ENCODE measurements around the gene ZNF454. TPM values are rescaled to one million over a fixed set of nuclear protein-coding genes. Genes with fewer than 3 reads are reported as not detected.

ZNF454 gene
- 1 to 10 TPM in 2 of 4 donors, under 1 TPM in 1, not detected in 1; 0.41 to 4.1 (median 1.6) TPM for total RNA-seq

DNA sequence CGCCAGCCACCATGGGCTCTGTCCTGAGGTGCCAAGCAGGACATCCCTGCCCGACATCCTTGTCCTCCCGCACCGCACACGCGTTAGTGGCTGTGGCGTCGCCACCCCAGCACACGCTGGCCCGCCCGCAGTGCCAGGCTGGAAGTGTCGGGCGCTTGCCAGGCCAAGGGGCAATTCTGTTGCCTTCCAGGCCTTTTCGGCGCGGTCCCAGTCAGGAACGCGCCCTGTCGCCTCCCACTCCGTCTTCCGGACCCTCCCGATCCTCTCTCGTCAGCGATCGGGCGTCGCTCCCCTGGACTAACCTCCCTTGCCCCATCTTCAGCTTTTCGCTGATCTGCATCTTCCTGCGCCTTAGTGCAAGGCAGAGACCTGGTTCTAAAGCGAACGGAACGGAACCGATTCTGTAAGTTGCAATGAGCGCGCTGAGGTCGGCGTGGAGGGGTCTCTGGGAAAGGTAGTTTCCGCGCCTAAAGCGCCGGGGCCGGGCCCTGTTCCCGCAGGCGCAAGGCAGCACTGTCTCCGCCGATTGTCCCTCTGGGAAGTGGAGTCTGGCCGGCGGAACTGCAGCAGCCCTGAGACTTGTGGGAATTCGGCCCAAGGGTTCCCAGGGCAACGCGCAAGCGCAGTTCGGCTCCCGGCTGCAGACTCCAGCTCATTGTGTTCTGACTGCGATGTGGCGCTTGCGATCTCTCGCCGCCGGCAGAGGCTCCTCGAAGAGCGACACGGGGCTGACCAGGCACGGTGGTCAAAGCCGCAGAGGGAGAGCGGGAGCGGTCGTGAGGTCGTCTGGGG lies at the start of gene ZNF454:
TSS of gene ZNF454 (plus strand) at position 630 of the 792 bp plus-strand sequence. CDS start 1,594 bp downstream, outside the sequence.
- Histone ChIP-seq H3K27ac (peak within 1 kb of the TSS; percentile 71 to 82 (median 76)), H3K27me3 (no peaks in the 10 kb centered on the region), H3K4me3 (peak within 1 kb of the TSS; percentile 38 to 62 (median 56)), H3K36me3 (no peaks in the 10 kb centered on the region), H3K4me1 (peaks cover 0 to 4% (median 1%) of the 10 kb centered on the region in 4 donors), H3K9me3 (peaks cover 32 to 44% of the 10 kb centered on the region in 2 donors)
- TF ChIP-seq POLR2A (IDR thresholded peaks at IDR 0.05), result no peak
- peak in 1 of 3 donors; percentile 41 for TF ChIP-seq POLR2AphosphoS5 (IDR thresholded peaks at IDR 0.05)
- TF ChIP-seq, protein P1, sequence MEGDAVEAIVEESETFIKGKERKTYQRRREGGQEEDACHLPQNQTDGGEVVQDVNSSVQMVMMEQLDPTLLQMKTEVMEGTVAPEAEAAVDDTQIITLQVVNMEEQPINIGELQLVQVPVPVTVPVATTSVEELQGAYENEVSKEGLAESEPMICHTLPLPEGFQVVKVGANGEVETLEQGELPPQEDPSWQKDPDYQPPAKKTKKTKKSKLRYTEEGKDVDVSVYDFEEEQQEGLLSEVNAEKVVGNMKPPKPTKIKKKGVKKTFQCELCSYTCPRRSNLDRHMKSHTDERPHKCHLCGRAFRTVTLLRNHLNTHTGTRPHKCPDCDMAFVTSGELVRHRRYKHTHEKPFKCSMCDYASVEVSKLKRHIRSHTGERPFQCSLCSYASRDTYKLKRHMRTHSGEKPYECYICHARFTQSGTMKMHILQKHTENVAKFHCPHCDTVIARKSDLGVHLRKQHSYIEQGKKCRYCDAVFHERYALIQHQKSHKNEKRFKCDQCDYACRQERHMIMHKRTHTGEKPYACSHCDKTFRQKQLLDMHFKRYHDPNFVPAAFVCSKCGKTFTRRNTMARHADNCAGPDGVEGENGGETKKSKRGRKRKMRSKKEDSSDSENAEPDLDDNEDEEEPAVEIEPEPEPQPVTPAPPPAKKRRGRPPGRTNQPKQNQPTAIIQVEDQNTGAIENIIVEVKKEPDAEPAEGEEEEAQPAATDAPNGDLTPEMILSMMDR (IDR thresholded peaks at IDR 0.05), result no peak
- TF ChIP-seq EP300 (IDR thresholded peaks at IDR 0.05; ENCODE audit: low read depth), result no peak
- in situ Hi-C loops (cut with MboI; ENCODE audit: low pct_ligation_motif_present in 1 of 4, low pct_unique_long_range_greater_than_20kb in 1 of 4, low sequenced_read_pairs in 3 of 4) (no loop called here), intact Hi-C loops (cut with DNase I; ENCODE audit: low total_unique reads) (no loop called here)
- peak; percentile 82 for DNase-seq
- 38% methylated on average over 67 of the region's 69 CpGs; no CpG with 5 or more reads in 1 of the 2 donors for WGBS, 2 donors (ENCODE audit: low coverage in 1 of 2)

DNA sequence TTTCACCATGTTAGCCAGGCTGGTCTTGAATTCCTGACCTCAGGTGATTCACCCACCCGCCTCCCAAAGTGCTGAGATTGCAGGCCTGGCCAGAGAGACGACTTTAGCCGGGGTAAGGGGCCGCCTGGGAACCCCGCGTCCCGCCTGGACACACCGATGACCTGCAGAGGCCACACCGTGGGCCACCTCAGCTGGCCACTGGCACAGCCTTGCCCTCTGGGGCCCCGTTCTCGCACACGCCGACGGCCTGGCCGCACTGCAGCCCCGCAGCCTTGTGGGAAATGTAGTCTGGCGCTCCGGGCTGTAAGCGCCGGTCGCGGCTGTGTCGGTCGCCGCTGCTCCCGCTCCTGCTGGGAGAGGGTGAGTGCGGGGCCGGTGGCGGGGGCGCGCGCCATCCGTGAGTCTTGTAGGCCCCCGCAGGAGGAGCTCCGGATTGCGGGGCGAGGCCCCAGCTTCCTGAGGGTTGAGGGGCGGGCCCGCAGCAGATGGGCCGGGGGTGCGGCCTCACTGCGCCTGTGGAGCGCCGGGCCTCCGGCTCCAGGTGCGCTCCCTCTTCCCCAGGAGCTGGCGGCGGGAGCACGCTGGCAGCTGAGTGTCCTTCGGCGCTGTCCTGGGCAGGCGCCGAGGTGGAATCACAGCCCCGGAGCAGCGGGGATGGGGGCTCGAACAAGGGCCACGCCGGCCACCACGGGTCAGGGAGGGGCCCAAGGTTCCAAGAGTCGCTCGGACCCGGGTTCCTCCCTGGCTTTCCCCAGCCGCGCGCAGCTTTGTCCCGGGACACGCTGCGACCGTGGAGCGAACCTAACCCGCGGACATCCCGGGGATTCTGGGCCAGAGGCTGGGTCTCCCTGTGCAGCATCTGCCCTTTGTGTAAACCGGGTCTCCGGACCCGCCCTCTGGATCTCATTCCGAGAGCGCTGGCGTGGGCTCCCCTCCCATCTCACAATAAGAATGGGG lies 45.1 kb upstream of the ZNF454 start, which contains the start of gene ZFP2:
TSS of gene ZFP2 (plus strand) at position 299 of the 957 bp plus-strand sequence. CDS start 35,401 bp downstream, outside the sequence.
- 4% methylated on average over 55 of the region's 79 CpGs; no CpG with 5 or more reads in 1 of the 2 donors for WGBS, 2 donors (ENCODE audit: low coverage in 1 of 2)
- H3K9me3 ChIP-seq, result no peaks in the 10 kb centered on the region
- DNase-seq, result peak; percentile 60
- H3K36me3 ChIP-seq, result no peaks in the 10 kb centered on the region
- peak within 1 kb of the TSS; percentile 72 to 80 (median 76) for H3K27ac ChIP-seq
- peak within 1 kb of the TSS; percentile 49 to 97 (median 74) for H3K4me3 ChIP-seq
- H3K4me1 ChIP-seq, result peaks cover 0 to 11% (median 6%) of the 10 kb centered on the region in 4 donors
- H3K27me3 ChIP-seq, result no peaks in the 10 kb centered on the region
- in situ Hi-C loops (cut with MboI; ENCODE audit: low pct_ligation_motif_present in 1 of 4, low pct_unique_long_range_greater_than_20kb in 1 of 4, low sequenced_read_pairs in 3 of 4) (no loop called here), intact Hi-C loops (cut with DNase I; ENCODE audit: low total_unique reads) (no loop called here)
- TF ChIP-seq POLR2AphosphoS5 (IDR thresholded peaks at IDR 0.05) (peak in 2 of 3 donors; percentile 22 to 23), POLR2A (IDR thresholded peaks at IDR 0.05) (peak; percentile 27), EP300 (IDR thresholded peaks at IDR 0.05; ENCODE audit: low read depth) (no peak)

DNA sequence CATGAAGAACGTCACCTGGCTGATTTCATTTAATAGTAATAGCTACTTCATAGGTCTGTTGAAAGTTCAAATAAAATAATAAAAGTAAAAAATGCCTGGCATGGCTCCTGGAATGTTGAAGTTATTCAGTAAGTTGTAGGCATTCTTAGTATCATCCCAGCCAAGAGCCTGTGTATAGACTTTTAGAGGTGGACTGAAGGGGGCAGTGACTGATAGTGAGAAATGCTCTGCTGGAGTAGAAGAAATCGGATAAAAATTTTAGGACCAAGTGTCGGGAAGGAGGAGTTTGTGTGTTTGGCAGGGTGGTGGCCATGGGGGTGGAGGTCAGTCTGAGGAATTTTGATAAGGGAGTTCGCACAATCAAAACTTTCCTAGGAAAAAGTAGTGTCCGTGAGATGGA lies 41.7 kb upstream of the ZNF454 start:
- 70 to 88% methylated on average over 5 of the region's 5 CpGs for WGBS, 2 donors (ENCODE audit: low coverage in 1 of 2)
- intact Hi-C loops (cut with DNase I; ENCODE audit: low total_unique reads), result no loop called here
- TF ChIP-seq, protein P1 (IDR thresholded peaks at IDR 0.05), result no peak
- no peak for TF ChIP-seq POLR2A (IDR thresholded peaks at IDR 0.05)
- TF ChIP-seq POLR2AphosphoS5 (IDR thresholded peaks at IDR 0.05), result no peak
- no peak for TF ChIP-seq EP300 (IDR thresholded peaks at IDR 0.05; ENCODE audit: low read depth)
- peaks cover 0 to 11% (median 6%) of the 10 kb centered on the region in 4 donors for H3K4me1 ChIP-seq
- H3K27me3 ChIP-seq, result no peaks in the 10 kb centered on the region
- no peak for DNase-seq
- no peak overlapping the region for H3K27ac ChIP-seq
- in situ Hi-C loops (cut with MboI; ENCODE audit: low pct_ligation_motif_present in 1 of 4, low pct_unique_long_range_greater_than_20kb in 1 of 4, low sequenced_read_pairs in 3 of 4), result no loop called here
- H3K36me3 ChIP-seq, result peaks cover 0 to 6% (median 0%) of the 10 kb centered on the region in 4 donors
- H3K4me3 ChIP-seq, result no peak overlapping the region
- peaks cover 3 to 18% of the 10 kb centered on the region in 2 donors for H3K9me3 ChIP-seq

DNA sequence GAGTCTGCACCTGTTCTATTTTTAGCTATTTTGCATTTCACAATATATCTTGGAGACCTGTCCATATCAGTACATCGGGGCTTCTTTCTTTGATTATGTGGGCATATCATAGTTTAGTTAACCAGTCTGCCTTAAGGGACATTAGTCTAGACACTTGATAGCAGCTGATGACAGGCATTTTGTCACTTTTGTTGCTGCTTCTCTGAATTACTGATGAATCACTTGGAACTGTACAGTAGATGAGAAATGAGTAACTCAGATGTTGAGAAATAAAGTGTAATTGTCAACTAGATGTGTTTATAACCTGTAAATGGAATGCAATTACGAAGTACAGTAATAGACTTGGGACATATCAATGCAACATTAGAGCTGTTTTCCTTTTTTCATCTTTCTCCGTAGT lies 38.1 kb upstream of the ZNF454 start:
- H3K9me3 ChIP-seq, result peaks cover 21 to 38% of the 10 kb centered on the region in 2 donors
- no peaks in the 10 kb centered on the region for H3K27me3 ChIP-seq
- DNase-seq, result no peak
- no peak overlapping the region for H3K27ac ChIP-seq
- intact Hi-C loops (cut with DNase I; ENCODE audit: low total_unique reads), result no loop called here
- WGBS, 2 donors (ENCODE audit: low coverage in 1 of 2), result 79 to 87% methylated on average over 3 of the region's 3 CpGs
- H3K4me3 ChIP-seq, result no peak overlapping the region
- H3K4me1 ChIP-seq, result no peaks in the 10 kb centered on the region
- peaks cover 0 to 13% (median 2%) of the 10 kb centered on the region in 4 donors for H3K36me3 ChIP-seq
- in situ Hi-C loops (cut with MboI; ENCODE audit: low pct_ligation_motif_present in 1 of 4, low pct_unique_long_range_greater_than_20kb in 1 of 4, low sequenced_read_pairs in 3 of 4), result no loop called here
- TF ChIP-seq, protein P1 (IDR thresholded peaks at IDR 0.05), result no peak
- TF ChIP-seq POLR2A (IDR thresholded peaks at IDR 0.05) (no peak), EP300 (IDR thresholded peaks at IDR 0.05; ENCODE audit: low read depth) (no peak), POLR2AphosphoS5 (IDR thresholded peaks at IDR 0.05) (no peak)

Data from transverse colon (tissue), 4 donors.